ENCODE measurements around the gene FRS2.

DNA sequence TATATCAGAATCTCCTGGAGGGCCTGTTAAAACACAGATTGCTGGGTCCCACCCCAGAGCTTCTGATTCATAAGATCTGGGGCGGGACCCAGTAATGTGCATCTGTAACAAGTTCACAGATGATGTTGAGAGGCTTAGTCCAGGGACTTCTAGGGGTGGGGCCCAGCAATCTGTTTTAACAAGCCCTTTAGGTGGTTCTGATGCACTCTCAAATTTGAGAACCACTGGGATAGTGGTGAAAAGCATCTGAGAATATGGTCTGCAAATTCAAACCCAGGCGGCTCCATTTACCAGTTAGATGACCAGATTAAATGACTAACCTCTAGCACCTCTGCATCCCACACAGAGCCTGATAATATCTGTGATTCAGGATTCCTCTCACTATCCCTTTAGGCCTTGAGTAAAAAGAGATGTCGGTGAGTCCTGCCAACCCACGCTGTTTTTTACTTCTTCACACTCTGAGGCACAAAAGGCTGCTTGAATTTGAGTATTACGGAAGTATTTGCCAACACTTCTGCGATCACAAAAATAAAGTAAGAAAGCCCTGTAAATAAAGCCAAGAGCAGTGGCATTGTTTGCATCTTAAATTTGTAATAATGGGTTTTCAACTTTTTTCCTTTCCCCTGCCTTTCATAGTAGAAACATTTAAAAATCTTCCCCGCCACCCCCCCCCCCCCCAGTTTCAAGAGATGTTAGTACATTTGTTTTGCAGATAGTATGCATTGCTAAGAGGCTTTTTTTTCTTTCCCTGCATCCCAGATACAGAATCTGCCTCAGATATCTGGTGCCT is 1.8 kb upstream of the FRS2 start:
- TF ChIP-seq, protein P1, sequence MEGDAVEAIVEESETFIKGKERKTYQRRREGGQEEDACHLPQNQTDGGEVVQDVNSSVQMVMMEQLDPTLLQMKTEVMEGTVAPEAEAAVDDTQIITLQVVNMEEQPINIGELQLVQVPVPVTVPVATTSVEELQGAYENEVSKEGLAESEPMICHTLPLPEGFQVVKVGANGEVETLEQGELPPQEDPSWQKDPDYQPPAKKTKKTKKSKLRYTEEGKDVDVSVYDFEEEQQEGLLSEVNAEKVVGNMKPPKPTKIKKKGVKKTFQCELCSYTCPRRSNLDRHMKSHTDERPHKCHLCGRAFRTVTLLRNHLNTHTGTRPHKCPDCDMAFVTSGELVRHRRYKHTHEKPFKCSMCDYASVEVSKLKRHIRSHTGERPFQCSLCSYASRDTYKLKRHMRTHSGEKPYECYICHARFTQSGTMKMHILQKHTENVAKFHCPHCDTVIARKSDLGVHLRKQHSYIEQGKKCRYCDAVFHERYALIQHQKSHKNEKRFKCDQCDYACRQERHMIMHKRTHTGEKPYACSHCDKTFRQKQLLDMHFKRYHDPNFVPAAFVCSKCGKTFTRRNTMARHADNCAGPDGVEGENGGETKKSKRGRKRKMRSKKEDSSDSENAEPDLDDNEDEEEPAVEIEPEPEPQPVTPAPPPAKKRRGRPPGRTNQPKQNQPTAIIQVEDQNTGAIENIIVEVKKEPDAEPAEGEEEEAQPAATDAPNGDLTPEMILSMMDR (IDR thresholded peaks at IDR 0.05) = no peak
- TF ChIP-seq POLR2AphosphoS5 (IDR thresholded peaks at IDR 0.05) = no peak
- TF ChIP-seq EP300 (IDR thresholded peaks at IDR 0.05) = no peak
- TF ChIP-seq POLR2A (IDR thresholded peaks at IDR 0.05) = no peak

Data from gastroesophageal sphincter (tissue), 3 donors.